ENCODE measurements around the gene HRH3.

- peak in 1 of 7 experiments; percentile 19 for TF ChIP-seq CTCF (IDR thresholded peaks at IDR 0.05)
- no peak for TF ChIP-seq POLR2AphosphoS5 (IDR thresholded peaks at IDR 0.05)
Measured at GRCh38 chr20:62227977-62228958, 8.2 kb upstream of the HRH3 start.
